K562 (cell line): ENCODE data around the gene COPB2. TPM values are rescaled to one million over a fixed set of nuclear protein-coding genes. Genes with fewer than 3 reads are reported as not detected.
A peak's percentile ranks its signal among the peaks of the same experiment; 100 is the strongest.

Experiments used
- CREM ChIP-seq: IDR thresholded peaks from 2 replicates; pipeline ENCODE4 v1.6.1; 2014; ENCODE audit warnings: antibody characterized with exemption, low read depth
- KLF13 ChIP-seq: fragments of 450-650 bp; IDR thresholded peaks from 2 replicates; pipeline ENCODE4 v1.6.1; 2016; ENCODE audit warnings: missing genetic modification characterization, low read depth, mild to moderate bottlenecking, missing compliant biosample characterization, moderate library complexity, borderline replicate concordance
- KLF6 ChIP-seq: fragments of 250-450 bp; sonication (Bioruptor Pico); IDR thresholded peaks from 2 replicates; pipeline ENCODE4 v1.4.0; 2020; ENCODE audit warnings: mild to moderate bottlenecking, moderate library complexity, borderline replicate concordance
- NFE2L1 ChIP-seq: fragments of 450-650 bp; IDR thresholded peaks from 2 replicates; pipeline ENCODE4 v1.6.1; 2016; ENCODE audit warnings: missing genetic modification characterization, low read depth, mild to moderate bottlenecking, missing compliant biosample characterization, moderate library complexity, borderline replicate concordance
- PHF20 ChIP-seq: fragments of 450-650 bp; IDR thresholded peaks from 2 replicates; pipeline ENCODE4 v1.6.1; 2018; ENCODE audit not compliant: partially characterized antibody
- SMAD4 ChIP-seq: fragments of 250-450 bp; sonication (Bioruptor Pico); conservative IDR thresholded peaks from 2 replicates; pipeline ENCODE4 v1.8.0; 2021; ENCODE audit warnings: inconsistent platforms, mild to moderate bottlenecking, moderate library complexity
- TCFL5 ChIP-seq: fragments of 250-450 bp; sonication (Bioruptor Pico); conservative IDR thresholded peaks from 2 replicates; pipeline ENCODE4 v1.6.1; 2021; ENCODE audit warnings: mild to moderate bottlenecking, moderate library complexity, matching md5 sums
- ZKSCAN1 ChIP-seq: fragments of 150-350 bp; IDR thresholded peaks from 2 replicates; pipeline ENCODE4 v1.6.1; 2016; ENCODE audit warnings: low read depth, low read length
- polyA plus RNA-seq, 8 experiments: library from polyadenylated mRNA; depleted of rRNA in 4 of 8; stranded (reverse) in 5 of 8; unstranded in 3 of 8; fragments of >200 nt; fragmentation: Nextera tagmentation in 2 of 8; fragmentation: Illumina TruSeq in 1 of 8; extraction: Ambion mirVana in 2 of 8; extraction: Trizol in 1 of 8; gene quantifications; 2 replicates each; pipeline versions ENCODE4 v1.2.1 to v1.2.3, GENCODE V29; 2011 to 2014; ENCODE audit warnings: inconsistent platforms in 1 of 8, missing spikeins in 1 of 8
- total RNA-seq, 7 experiments: library from RNA; depleted of rRNA in 6 of 7; stranded (reverse); fragments of >200 nt in 6 of 7; fragmentation: Illumina TruSeq in 2 of 7; extraction: Trizol in 2 of 7; gene quantifications; 2 replicates each; pipeline versions ENCODE4 v1.2.1 to v1.2.3, GENCODE V29; 2011 to 2021; ENCODE audit warnings: low replicate concordance in 1 of 7
- TF ChIP-seq, protein P1 (sequence below): fragments of 250-450 bp; sonication (Bioruptor Pico); IDR thresholded peaks from 2 replicates; pipeline ENCODE4 v1.9.0; 2021; ENCODE audit warnings: mild to moderate bottlenecking, inconsistent platforms
- TF ChIP-seq, protein P2 (sequence below): sonication (generic); formaldehyde crosslinking; IDR thresholded peaks from 2 replicates; pipeline ENCODE4 v1.9.0; 2022; ENCODE audit warnings: mild to moderate bottlenecking, missing genetic modification reagents
- TF ChIP-seq, protein P3 (sequence below), 2 experiments: fragments of 450-650 bp; formaldehyde crosslinking in 1 of 2; IDR thresholded peaks; 2 replicates each; pipeline versions ENCODE4 v1.4.0 to v1.6.1; 2014 to 2020; ENCODE audit warnings: mild to moderate bottlenecking in 2 of 2, borderline replicate concordance in 1 of 2, low read depth in 1 of 2
- TF ChIP-seq, protein P4 (sequence below): fragments of 200-800 bp; sonication (Bioruptor generic); IDR thresholded peaks from 2 replicates; pipeline ENCODE4 v1.6.1; 2017; ENCODE audit warnings: missing genetic modification characterization, missing compliant biosample characterization

COPB2 gene
- total and polyA plus RNA-seq, 9 of the 15 experiments (the other 6 are each of a cell fraction or from before 2014, with no cell fraction given), result 64.3 to 189 (median 130) TPM

GRCh38 chr3:139329364-139329850, 60.0 kb downstream of the COPB2 start (continued):
- TF ChIP-seq CREM (peak; percentile 90), ZKSCAN1 (peak; percentile 83), KLF13 (tag) (peak; percentile 83), NFE2L1 (no peak), SMAD4 (peak; percentile 47; the same call in 1 of the 2 replicates), PHF20 (peak; percentile 24), TCFL5 (CRISPR knock-in tag) (no peak), KLF6 (CRISPR knock-in tag) (peak; percentile 65; the same call in 1 of the 2 replicates)
- TF ChIP-seq, protein P1, sequence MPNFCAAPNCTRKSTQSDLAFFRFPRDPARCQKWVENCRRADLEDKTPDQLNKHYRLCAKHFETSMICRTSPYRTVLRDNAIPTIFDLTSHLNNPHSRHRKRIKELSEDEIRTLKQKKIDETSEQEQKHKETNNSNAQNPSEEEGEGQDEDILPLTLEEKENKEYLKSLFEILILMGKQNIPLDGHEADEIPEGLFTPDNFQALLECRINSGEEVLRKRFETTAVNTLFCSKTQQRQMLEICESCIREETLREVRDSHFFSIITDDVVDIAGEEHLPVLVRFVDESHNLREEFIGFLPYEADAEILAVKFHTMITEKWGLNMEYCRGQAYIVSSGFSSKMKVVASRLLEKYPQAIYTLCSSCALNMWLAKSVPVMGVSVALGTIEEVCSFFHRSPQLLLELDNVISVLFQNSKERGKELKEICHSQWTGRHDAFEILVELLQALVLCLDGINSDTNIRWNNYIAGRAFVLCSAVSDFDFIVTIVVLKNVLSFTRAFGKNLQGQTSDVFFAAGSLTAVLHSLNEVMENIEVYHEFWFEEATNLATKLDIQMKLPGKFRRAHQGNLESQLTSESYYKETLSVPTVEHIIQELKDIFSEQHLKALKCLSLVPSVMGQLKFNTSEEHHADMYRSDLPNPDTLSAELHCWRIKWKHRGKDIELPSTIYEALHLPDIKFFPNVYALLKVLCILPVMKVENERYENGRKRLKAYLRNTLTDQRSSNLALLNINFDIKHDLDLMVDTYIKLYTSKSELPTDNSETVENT (CRISPR knock-in tag), result 0 out of 2 replicates have a peak, but pooled peaks have one; percentile 35
- TF ChIP-seq, protein P2, sequence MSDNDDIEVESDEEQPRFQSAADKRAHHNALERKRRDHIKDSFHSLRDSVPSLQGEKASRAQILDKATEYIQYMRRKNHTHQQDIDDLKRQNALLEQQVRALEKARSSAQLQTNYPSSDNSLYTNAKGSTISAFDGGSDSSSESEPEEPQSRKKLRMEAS, result peak; percentile 87
- TF ChIP-seq, protein P3, sequence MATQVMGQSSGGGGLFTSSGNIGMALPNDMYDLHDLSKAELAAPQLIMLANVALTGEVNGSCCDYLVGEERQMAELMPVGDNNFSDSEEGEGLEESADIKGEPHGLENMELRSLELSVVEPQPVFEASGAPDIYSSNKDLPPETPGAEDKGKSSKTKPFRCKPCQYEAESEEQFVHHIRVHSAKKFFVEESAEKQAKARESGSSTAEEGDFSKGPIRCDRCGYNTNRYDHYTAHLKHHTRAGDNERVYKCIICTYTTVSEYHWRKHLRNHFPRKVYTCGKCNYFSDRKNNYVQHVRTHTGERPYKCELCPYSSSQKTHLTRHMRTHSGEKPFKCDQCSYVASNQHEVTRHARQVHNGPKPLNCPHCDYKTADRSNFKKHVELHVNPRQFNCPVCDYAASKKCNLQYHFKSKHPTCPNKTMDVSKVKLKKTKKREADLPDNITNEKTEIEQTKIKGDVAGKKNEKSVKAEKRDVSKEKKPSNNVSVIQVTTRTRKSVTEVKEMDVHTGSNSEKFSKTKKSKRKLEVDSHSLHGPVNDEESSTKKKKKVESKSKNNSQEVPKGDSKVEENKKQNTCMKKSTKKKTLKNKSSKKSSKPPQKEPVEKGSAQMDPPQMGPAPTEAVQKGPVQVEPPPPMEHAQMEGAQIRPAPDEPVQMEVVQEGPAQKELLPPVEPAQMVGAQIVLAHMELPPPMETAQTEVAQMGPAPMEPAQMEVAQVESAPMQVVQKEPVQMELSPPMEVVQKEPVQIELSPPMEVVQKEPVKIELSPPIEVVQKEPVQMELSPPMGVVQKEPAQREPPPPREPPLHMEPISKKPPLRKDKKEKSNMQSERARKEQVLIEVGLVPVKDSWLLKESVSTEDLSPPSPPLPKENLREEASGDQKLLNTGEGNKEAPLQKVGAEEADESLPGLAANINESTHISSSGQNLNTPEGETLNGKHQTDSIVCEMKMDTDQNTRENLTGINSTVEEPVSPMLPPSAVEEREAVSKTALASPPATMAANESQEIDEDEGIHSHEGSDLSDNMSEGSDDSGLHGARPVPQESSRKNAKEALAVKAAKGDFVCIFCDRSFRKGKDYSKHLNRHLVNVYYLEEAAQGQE (IDR thresholded peaks at IDR 0.05; ENCODE audit: borderline replicate concordance), result peak; percentile 97
- TF ChIP-seq, protein P3 (CRISPR knock-in tag; IDR thresholded peaks at IDR 0.05; ENCODE audit: low read depth), result peak; percentile 87
- TF ChIP-seq, protein P4, sequence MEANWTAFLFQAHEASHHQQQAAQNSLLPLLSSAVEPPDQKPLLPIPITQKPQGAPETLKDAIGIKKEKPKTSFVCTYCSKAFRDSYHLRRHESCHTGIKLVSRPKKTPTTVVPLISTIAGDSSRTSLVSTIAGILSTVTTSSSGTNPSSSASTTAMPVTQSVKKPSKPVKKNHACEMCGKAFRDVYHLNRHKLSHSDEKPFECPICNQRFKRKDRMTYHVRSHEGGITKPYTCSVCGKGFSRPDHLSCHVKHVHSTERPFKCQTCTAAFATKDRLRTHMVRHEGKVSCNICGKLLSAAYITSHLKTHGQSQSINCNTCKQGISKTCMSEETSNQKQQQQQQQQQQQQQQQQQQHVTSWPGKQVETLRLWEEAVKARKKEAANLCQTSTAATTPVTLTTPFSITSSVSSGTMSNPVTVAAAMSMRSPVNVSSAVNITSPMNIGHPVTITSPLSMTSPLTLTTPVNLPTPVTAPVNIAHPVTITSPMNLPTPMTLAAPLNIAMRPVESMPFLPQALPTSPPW (CRISPR knock-in tag), result peak; percentile 53; the same call in 1 of the 2 replicates
